K562 (cell line): ENCODE measurements around the gene DLGAP1.

Experiments used
- CTCF ChIP-seq, 3 experiments: IDR thresholded peaks in 2 of 3; conservative IDR thresholded peaks in 1 of 3; 2 replicates each; pipeline ENCODE4 v1.5.1; 2011 to 2012; ENCODE audit warnings: low read length in 3 of 3, mild to moderate bottlenecking in 3 of 3, control low read depth in 2 of 3, improper control_type of control experiment in 1 of 3, inconsistent platforms in 1 of 3, low read depth in 1 of 3, mixed read lengths in 1 of 3, moderate library complexity in 1 of 3; ENCODE audit not compliant: insufficient read depth in 2 of 3
- CUX1 ChIP-seq: fragments of 200-800 bp; sonication (Bioruptor generic); IDR thresholded peaks from 2 replicates; pipeline ENCODE4 v1.6.1; 2016; ENCODE audit warnings: missing genetic modification characterization, missing compliant biosample characterization
- POLR2A ChIP-seq: fragments of 450-650 bp; conservative IDR thresholded peaks from 2 replicates; pipeline ENCODE4 v1.6.1; 2016
- POLR2AphosphoS5 ChIP-seq: IDR thresholded peaks from 2 replicates; pipeline ENCODE4 v1.6.1; 2011; ENCODE audit warnings: mild to moderate bottlenecking, low read depth, low read length, moderate library complexity; ENCODE audit not compliant: control insufficient read depth, insufficient read depth
- REST ChIP-seq, 2 experiments: fragments of 450-650 bp; formaldehyde crosslinking in 1 of 2; IDR thresholded peaks; 2 replicates each; pipeline versions ENCODE4 v1.4.0 to v1.6.1; 2014 to 2020; ENCODE audit warnings: mild to moderate bottlenecking in 2 of 2, borderline replicate concordance in 1 of 2, low read depth in 1 of 2
- TAF1 ChIP-seq: IDR thresholded peaks from 2 replicates; pipeline ENCODE4 v1.6.1; 2011; ENCODE audit warnings: mild to moderate bottlenecking, low read length, moderate library complexity; ENCODE audit not compliant: insufficient read depth, control insufficient read depth, severe bottlenecking; ENCODE audit errors: extremely low read depth
- ZNF174 ChIP-seq: fragments of 250-450 bp; sonication (Bioruptor Pico); IDR thresholded peaks from 2 replicates; pipeline ENCODE4 v1.4.0; 2020; ENCODE audit warnings: mild to moderate bottlenecking

GRCh38 chr18:4096486-4096885, 358.6 kb downstream of the DLGAP1 start:
- TF ChIP-seq POLR2AphosphoS5, result no peak
- no peak for TF ChIP-seq REST (IDR thresholded peaks at IDR 0.05; ENCODE audit: borderline replicate concordance)
- no peak for TF ChIP-seq REST (CRISPR knock-in tag; IDR thresholded peaks at IDR 0.05; ENCODE audit: low read depth)
- no peak for TF ChIP-seq CUX1 (CRISPR knock-in tag)
- TF ChIP-seq POLR2A, result no peak
- TF ChIP-seq ZNF174 (CRISPR knock-in tag), result no peak
- no peak for TF ChIP-seq TAF1
- TF ChIP-seq CTCF (IDR thresholded peaks at IDR 0.05 in 2 of 3, conservative IDR thresholded peaks at IDR 0.05 in 1 of 3; ENCODE audit: insufficient read depth in 2 of 3, low read depth in 1 of 3, low read length in 3 of 3), result no peak
